ENCODE data around the gene CHMP6. TPM values are rescaled to one million over a fixed set of nuclear protein-coding genes. Genes with fewer than 3 reads are reported as not detected.

The CHMP6 gene
- total RNA-seq, 2 experiments from 2014 or later = 7.9 to 23.8 TPM

DNA sequence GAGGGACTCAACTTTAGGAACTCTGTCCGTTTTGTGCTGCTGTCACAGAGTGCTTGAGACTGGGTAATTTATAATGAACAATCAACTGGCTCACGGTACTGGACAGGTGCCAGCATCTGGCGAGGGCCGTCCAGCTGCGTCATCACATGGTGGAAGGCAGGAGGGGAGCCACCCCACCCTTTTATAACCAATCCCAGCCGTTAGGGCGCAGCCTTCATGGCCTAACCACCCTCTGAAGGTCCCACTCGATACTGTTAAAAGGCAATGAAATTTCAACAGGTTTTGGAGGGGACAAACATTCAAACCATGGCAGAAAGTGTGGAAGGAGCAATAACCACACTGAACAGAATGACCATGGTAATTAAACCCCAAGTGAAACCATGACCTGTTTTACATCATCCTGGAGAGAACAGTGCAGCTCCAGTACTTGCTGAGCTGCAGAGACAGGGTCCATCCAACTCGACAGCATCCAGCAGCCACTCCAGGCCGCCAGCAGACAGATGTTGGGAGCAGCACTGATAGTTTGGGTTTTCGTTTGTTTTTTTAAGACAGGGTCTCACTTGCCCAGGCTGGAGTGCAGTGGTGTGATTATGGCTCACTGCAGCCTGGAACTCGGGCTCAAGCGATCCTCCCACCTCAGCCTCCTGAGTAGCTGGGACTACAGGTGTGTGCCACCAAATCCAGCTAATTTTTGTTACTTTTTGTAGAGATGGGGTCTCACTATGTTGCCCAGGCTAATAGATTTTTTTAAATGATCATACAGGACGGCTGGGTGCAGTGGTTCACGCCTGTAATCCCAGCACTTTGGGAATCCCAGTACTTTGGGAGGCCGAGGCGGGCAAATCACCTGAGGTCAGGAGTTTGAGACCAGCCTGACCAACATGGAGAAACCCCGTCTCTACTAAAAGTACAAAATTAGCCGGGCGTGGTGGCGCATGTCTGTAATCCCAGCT, 11.0 kb downstream of the CHMP6 start:
- BruUV-seq (replicated peaks) = no TSS peak
- Histone ChIP-seq H4K20me1 (ENCODE audit: insufficient read depth, low read length) (no peaks in the 10 kb centered on the region), H3K4me2 (ENCODE audit: low read length) (no peak overlapping the region), H3K4me1 (ENCODE audit: insufficient read depth, low read length, poor library complexity, severe bottlenecking) (no peaks in the 10 kb centered on the region), H3K36me3 (ENCODE audit: insufficient read depth, low read length) (no peaks in the 10 kb centered on the region), H2AFZ (ENCODE audit: low read length) (no peak overlapping the region), H3K9me3 (ENCODE audit: low read length) (no peaks in the 10 kb centered on the region), H3K79me2 (ENCODE audit: insufficient read depth, low read depth, low read length) (no peaks in the 10 kb centered on the region), H3K9me2 (ENCODE audit: insufficient read depth, low read length) (no peaks in the 10 kb centered on the region), H3K27ac (ENCODE audit: low read depth, low read length, poor library complexity, severe bottlenecking) (no peak overlapping the region), H3K4me3 (ENCODE audit: low read depth, low read length, poor library complexity, severe bottlenecking) (no peak overlapping the region)
- POLR2A ChIA-PET = no interaction called here
- intact Hi-C loops (cut with micrococcal nuclease; ENCODE audit: unreplicated experiment) = no loop called here
- TF ChIP-seq, protein P1, sequence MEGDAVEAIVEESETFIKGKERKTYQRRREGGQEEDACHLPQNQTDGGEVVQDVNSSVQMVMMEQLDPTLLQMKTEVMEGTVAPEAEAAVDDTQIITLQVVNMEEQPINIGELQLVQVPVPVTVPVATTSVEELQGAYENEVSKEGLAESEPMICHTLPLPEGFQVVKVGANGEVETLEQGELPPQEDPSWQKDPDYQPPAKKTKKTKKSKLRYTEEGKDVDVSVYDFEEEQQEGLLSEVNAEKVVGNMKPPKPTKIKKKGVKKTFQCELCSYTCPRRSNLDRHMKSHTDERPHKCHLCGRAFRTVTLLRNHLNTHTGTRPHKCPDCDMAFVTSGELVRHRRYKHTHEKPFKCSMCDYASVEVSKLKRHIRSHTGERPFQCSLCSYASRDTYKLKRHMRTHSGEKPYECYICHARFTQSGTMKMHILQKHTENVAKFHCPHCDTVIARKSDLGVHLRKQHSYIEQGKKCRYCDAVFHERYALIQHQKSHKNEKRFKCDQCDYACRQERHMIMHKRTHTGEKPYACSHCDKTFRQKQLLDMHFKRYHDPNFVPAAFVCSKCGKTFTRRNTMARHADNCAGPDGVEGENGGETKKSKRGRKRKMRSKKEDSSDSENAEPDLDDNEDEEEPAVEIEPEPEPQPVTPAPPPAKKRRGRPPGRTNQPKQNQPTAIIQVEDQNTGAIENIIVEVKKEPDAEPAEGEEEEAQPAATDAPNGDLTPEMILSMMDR (conservative IDR thresholded peaks at IDR 0.05; ENCODE audit: low read length) = no peak
- TF ChIP-seq EZH2phosphoT487 (IDR thresholded peaks at IDR 0.05; ENCODE audit: borderline replicate concordance, low read depth, low read length) = no peak
- no peak for DNase-seq (ENCODE audit: low spot score)
- CTCF ChIA-PET (ENCODE audit: unreplicated experiment) = no interaction called here

DNA sequence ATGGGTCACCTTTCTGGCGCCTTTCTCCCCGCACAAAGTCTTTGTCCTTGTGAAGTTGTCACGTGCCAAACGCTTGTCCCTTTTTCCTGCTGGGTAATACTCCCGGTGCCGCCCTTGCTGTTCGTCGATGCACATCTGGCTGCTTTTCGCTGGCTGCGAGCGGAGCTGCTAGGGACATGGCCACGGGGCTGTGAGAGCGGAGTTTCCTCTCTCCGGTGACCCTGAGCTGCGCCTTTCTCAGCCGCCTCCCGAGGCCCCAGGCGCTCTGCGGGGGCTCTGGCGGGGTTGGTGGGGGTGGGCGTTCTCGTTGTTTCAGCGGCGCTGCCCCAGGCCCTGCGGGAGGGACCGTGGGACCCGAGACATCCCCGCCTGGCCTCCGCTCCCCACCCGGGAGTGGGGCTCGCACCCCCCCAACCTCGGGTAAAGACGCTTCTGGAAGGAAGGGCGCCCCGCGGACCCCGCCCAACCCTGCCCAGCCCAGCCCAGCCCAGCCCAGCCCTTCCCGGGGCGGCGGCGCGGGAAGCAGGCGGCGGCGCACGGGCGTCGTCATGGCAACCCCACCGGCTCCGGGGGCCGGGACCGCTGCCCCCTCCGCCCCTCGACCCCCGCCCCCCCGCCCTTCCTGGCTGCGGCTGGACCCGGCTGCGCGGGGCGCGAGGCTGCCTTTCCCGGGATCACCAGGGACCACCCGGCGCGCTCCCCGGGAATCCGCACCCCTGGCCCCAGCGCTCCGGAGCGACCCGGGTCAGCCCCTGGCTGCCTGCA, 12.3 kb downstream of the CHMP6 start:
- no peak overlapping the region for H3K27ac ChIP-seq (ENCODE audit: low read depth, low read length, poor library complexity, severe bottlenecking)
- ChIA-PET POLR2A (interaction anchor here (0.8 kb wide), 1 partner anchor 48 kb away, joined by 4 read pairs; no protein-coding TSS in a partner anchor), CTCF (ENCODE audit: unreplicated experiment) (no interaction called here)
- no peaks in the 10 kb centered on the region for H3K9me3 ChIP-seq (ENCODE audit: low read length)
- DNase-seq (ENCODE audit: low spot score) = no peak
- no peak overlapping the region for H3K4me2 ChIP-seq (ENCODE audit: low read length)
- no peaks in the 10 kb centered on the region for H3K9me2 ChIP-seq (ENCODE audit: insufficient read depth, low read length)
- TF ChIP-seq, protein P1 (conservative IDR thresholded peaks at IDR 0.05; ENCODE audit: low read length) = no peak
- no peak for TF ChIP-seq EZH2phosphoT487 (IDR thresholded peaks at IDR 0.05; ENCODE audit: borderline replicate concordance, low read depth, low read length)
- no peak overlapping the region for H3K4me3 ChIP-seq (ENCODE audit: low read depth, low read length, poor library complexity, severe bottlenecking)
- intact Hi-C loops (cut with micrococcal nuclease; ENCODE audit: unreplicated experiment) = no loop called here
- no TSS peak for BruUV-seq (replicated peaks)
- H3K79me2 ChIP-seq (ENCODE audit: insufficient read depth, low read depth, low read length) = no peaks in the 10 kb centered on the region
- H3K36me3 ChIP-seq (ENCODE audit: insufficient read depth, low read length) = no peaks in the 10 kb centered on the region
- H3K4me1 ChIP-seq (ENCODE audit: insufficient read depth, low read length, poor library complexity, severe bottlenecking) = no peaks in the 10 kb centered on the region
- H2AFZ ChIP-seq (ENCODE audit: low read length) = no peak overlapping the region
- H4K20me1 ChIP-seq (ENCODE audit: insufficient read depth, low read length) = no peaks in the 10 kb centered on the region

Measured in OCI-LY7 (cell line).